ENCODE data around the gene GRIK4.

DNA sequence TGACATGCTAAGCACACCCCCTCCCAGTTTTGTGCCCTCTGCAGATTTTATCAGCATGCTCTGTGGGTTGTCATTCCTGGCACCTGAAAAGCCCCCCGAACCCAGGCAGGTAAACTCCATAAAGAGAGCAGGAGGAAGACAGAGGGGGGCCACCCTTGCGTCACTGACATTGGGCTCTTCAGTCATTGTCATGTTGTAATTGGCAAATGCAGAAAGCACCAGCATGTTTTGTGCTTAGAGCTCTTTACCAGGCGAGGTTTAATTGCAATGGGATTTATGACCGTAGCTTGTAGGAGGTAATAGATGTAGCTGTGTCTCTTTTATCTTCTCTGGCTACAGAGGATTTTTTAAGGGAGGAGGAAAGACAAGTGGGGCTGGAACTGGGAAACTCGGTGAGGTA lies 201.7 kb downstream of the GRIK4 start:
- TF ChIP-seq, protein P1, sequence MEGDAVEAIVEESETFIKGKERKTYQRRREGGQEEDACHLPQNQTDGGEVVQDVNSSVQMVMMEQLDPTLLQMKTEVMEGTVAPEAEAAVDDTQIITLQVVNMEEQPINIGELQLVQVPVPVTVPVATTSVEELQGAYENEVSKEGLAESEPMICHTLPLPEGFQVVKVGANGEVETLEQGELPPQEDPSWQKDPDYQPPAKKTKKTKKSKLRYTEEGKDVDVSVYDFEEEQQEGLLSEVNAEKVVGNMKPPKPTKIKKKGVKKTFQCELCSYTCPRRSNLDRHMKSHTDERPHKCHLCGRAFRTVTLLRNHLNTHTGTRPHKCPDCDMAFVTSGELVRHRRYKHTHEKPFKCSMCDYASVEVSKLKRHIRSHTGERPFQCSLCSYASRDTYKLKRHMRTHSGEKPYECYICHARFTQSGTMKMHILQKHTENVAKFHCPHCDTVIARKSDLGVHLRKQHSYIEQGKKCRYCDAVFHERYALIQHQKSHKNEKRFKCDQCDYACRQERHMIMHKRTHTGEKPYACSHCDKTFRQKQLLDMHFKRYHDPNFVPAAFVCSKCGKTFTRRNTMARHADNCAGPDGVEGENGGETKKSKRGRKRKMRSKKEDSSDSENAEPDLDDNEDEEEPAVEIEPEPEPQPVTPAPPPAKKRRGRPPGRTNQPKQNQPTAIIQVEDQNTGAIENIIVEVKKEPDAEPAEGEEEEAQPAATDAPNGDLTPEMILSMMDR (conservative IDR thresholded peaks at IDR 0.05) = no peak
- TF ChIP-seq EZH2 (IDR thresholded peaks at IDR 0.05; ENCODE audit: low read depth) = no peak
